HG03103 (cell line): Measurements from ENCODE around the gene LGALS3BP.

Experiments
- ATAC-seq: cut with Tn5 transposase; IDR thresholded peaks from one replicate; pipeline ENCODE4 v1.9.1; 2021; ENCODE audit warnings: low read depth; ENCODE audit not compliant: unreplicated experiment

LGALS3BP gene

DNA sequence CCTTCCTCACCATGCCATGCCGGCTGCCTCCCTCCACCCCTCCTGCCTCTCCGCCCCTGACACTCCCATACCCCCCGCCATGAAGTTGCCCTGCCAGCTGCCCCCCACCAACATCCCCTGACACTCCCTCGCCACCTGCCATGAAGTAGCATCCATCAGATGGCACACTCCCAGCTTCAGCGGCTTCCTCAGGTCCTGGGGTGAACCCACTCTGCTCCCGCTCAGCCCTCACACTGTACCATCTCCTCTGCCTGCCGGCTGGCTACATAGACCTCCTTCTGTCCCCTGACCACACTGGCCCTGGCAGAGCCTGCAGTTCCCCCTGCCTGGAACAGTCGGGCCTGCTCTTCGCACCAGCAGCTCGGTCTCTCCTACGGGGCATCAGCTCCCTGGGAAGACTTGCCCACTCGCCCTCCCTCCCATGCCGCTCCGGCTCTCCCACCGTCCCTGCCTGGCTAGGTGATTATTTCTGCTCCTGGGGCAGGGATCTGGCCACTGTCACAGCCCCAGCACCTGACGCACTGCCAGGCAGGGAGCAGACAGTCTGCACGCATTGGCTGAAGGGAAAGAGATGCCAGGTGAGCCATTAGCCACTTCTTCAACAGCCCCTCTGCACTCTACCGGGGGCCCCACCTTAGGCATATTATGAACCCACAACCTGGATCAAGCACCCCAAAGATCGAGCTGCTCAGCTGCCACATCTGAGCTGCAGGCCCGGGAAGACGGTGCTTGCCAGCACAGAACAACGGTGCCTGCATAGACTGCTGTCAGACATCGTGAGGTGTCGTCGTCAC lies 20.9 kb upstream of the LGALS3BP start:
- ATAC-seq: no peak

GRCh38 chr17:78999947-79000395 lies 20.2 kb upstream of the LGALS3BP start:
- no peak for ATAC-seq

GRCh38 chr17:78999056-78999768 lies 19.5 kb upstream of the LGALS3BP start:
- no peak for ATAC-seq

DNA sequence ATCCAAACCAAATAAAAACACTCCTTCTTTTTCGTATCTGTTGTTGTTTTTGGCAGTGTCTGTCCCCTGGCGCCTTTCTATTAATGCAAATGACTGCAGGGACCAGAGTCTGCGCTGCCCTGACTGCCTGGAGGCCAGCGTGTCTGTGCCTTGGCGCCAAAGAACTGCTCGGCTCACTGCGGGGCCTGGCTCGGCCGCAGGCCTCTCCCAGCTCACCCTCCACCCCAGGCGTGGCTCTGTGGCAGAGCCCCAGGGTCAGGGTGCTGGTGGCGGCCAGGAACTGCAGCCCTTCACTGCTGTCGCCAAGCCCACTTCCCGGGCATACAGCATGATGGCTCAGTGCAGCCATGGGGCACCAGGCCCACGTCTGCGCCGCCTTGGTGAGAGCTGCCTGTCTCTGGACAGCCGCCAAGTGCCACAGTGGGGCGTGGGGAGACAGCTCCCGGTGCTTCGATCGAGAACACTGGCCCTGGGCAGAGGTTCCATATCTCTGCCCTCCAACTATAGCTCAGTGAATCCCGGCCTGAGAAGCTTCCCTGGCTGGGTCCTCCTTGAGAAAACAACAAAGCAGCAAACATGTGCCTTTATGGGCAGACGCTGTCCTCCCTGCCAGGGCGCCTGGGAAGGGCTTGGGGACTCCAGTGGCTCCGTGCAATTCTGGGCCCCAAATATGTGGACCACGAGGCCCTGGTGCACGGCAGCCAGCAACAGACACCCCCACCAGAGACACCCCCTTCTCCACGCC lies 18.8 kb upstream of the LGALS3BP start:
- no peak for ATAC-seq

DNA sequence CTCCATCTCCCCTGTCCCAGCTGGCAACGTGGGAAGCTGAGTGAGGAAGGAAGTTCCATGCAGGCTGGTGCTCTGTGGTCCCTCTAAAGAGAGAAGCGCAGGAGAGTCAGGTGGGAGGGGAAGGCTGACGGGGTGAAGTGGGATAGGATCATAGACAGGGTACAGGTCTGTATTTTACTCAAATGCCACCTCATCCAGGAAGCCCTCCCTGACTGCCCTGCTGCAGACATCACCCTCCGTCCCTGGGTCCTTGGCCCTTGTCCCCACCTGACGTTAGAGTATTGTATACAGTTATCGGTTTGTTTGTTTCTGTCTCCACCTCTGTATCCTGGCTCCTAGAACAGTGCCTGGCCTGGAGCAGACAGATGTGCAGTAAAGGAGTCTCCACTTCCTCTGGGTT lies 18.2 kb upstream of the LGALS3BP start:
- ATAC-seq: no peak

DNA sequence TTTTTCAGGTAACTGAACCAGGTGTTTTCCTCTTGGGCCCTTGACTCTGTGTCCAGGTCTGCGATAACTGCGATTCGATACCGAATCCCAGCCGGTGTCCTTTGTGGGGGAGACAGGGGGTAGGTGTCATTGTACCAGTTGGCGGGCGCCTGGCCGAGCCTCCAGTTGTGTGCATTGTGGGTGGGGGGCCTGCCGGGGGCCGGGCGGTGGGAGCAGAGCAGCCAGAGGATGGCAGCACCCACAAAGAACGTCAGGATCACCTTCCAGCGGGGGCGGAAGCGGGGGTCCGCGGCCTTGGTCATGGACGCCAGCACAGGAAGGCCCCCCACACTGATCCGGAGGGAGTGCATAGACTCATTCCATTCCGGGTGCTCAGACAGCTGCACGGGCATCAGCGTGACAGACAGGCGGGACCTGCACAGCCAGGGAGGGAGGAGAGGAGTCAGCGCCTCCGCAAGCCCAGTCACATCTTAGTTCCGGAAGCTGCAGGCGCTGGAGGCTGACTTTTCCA lies 17.6 kb upstream of the LGALS3BP start:
- ATAC-seq: no peak

DNA sequence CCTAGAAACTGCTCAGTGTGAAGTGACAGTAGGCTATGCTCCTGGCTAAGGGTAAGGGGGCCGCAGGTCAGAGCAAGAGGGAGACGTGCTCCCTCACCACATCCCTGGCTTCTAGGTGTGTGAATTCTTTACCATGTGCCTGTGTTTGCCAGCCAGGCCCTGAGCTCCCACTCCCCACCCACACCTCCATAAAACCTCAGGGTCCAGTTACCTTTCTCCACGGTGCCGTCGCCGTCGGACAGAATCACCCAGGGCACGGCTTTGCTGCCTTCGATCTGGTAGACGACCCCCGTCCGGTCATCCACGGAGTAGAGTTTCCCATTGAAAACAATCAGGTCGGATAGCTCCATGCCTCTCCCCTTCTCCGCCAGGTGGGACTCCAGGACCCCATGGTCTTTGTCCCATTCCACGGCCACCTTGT lies 17.1 kb upstream of the LGALS3BP start:
- ATAC-seq: no peak

GRCh38 chr17:78995761-78996451 lies 16.2 kb upstream of the LGALS3BP start:
- no peak for ATAC-seq

GRCh38 chr17:78995022-78995760 lies 15.5 kb upstream of the LGALS3BP start:
- ATAC-seq: no peak

GRCh38 chr17:78993981-78994671 lies 14.4 kb upstream of the LGALS3BP start:
- ATAC-seq: no peak

- ATAC-seq: no peak
Measured at GRCh38 chr17:78993241-78993956, 13.7 kb upstream of the LGALS3BP start.

DNA sequence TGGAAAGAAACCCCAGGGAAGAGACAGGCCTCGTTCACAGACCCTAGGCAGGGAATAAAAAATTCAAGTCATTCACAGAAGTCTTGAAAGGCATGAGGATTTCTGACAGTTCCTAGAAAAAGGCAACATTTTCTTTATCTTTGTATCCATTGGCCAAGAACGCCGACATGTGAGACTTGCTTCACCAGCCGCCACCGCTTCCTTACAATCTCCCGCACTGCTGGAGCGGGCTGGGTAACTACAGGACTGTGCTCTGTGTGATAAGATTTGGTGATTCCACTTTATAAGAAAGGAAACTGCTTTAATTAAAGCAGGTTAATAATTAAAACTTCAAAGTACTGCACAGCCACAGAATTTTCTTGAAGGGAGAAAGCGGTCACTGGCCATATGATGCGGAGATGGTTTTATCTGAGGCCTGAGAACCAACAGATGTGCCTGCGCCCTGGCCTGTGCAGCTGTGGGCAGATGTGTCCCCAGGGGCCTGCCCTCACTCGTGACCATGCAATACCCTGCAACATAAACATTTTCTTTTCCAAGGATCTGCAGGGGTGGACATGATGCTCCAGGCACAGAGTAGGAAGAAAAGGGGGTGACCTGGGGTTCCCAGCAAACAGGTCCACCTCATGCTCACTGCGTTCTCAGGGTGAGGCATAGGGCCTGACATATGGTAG lies 13.0 kb upstream of the LGALS3BP start:
- no peak for ATAC-seq

- ATAC-seq: no peak
Measured at GRCh38 chr17:78991906-78992532, 12.3 kb upstream of the LGALS3BP start.

GRCh38 chr17:78991017-78991738 lies 11.5 kb upstream of the LGALS3BP start:
- ATAC-seq: no peak

- no peak for ATAC-seq
Measured at GRCh38 chr17:78990349-78991016, 10.8 kb upstream of the LGALS3BP start.

DNA sequence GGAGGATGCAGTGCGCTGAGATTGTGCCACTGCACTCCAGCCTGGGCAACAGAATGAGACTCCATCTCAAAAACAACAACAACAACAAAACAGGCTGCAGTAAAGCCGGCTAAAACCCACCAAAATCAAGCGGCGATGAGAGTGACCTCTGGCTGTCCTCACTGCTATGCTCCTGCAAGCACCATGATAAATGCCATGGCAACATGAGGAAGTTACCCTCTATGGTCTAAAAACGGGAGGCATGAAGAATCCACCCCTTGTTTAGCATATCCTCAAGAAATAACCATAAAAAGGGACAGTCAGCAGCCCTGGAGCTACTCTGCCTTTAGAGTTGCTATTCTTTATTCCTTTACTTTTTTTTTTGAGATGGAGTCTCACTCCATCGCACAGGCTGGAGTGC lies 8.4 kb upstream of the LGALS3BP start:
- no peak for ATAC-seq
